HEK293T (cell line): Measurements from ENCODE around the gene CYTH3.

ENCODE experiments used
- BHLHE40 ChIP-seq: fragments of 450-650 bp; IDR thresholded peaks from 2 replicates; pipeline ENCODE4 v1.6.1; 2016; ENCODE audit warnings: mild to moderate bottlenecking, moderate library complexity, borderline replicate concordance
- CTBP1 ChIP-seq: fragments of 450-650 bp; IDR thresholded peaks from 2 replicates; pipeline ENCODE4 v1.6.1; 2016; ENCODE audit warnings: borderline replicate concordance
- FOXA1 ChIP-seq: fragments of 450-650 bp; IDR thresholded peaks from 2 replicates; pipeline ENCODE4 v1.6.1; 2016; ENCODE audit warnings: mild to moderate bottlenecking
- FOXM1 ChIP-seq: fragments of 450-650 bp; IDR thresholded peaks from 2 replicates; pipeline ENCODE4 v1.6.1; 2017; ENCODE audit warnings: mild to moderate bottlenecking, borderline replicate concordance
- L3MBTL2 ChIP-seq: fragments of 450-650 bp; conservative IDR thresholded peaks from 2 replicates; pipeline ENCODE4 v1.6.1; 2016; ENCODE audit warnings: mild to moderate bottlenecking
- SP1 ChIP-seq: fragments of 450-650 bp; IDR thresholded peaks from 2 replicates; pipeline ENCODE4 v1.6.1; 2017
- TF ChIP-seq, protein P1 (sequence below): fragments of 450-650 bp; IDR thresholded peaks from 2 replicates; pipeline ENCODE4 v1.6.1; 2016

DNA sequence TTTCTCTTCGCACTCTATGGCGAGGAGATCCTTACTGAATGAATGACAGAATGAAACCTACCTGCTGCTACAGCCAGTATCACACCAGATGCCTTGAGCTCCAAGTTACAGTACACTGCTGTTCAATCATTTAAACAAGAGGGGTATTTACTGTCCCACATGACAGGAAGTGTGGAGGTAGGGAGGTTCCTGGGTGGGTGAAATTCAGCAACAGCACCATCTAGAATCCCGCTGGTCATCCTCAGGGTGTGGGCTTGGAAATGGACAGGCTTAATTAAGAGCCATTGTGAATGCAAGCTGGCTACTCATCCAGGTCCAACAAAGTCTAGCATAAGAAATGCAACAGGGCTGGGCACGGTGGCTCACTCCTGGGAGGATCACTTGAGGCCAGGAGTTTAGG lies 14.7 kb downstream of the CYTH3 start:
- TF ChIP-seq CTBP1 (no peak), FOXA1 (no peak), BHLHE40 (no peak), L3MBTL2 (no peak), FOXM1 (no peak), SP1 (no peak)
- TF ChIP-seq, protein P1, sequence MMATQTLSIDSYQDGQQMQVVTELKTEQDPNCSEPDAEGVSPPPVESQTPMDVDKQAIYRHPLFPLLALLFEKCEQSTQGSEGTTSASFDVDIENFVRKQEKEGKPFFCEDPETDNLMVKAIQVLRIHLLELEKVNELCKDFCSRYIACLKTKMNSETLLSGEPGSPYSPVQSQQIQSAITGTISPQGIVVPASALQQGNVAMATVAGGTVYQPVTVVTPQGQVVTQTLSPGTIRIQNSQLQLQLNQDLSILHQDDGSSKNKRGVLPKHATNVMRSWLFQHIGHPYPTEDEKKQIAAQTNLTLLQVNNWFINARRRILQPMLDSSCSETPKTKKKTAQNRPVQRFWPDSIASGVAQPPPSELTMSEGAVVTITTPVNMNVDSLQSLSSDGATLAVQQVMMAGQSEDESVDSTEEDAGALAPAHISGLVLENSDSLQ, result no peak
